IPS-18a (cell line): ENCODE results near the gene UTY.

Experiments
- H3K27ac ChIP-seq: one replicate; pipeline ENCODE4 v1.5.1; 2013; ENCODE audit warnings: low read length
- H3K27me3 ChIP-seq: one replicate; pipeline ENCODE4 v1.6.1; 2013; ENCODE audit warnings: mild to moderate bottlenecking, low read length; ENCODE audit not compliant: control insufficient read depth, insufficient read depth
- H3K36me3 ChIP-seq: one replicate; pipeline ENCODE4 v1.6.1; 2013; ENCODE audit warnings: low read depth, low read length; ENCODE audit not compliant: control insufficient read depth
- H3K4me1 ChIP-seq: one replicate; pipeline ENCODE4 v1.6.1; 2013; ENCODE audit warnings: low read depth, low read length; ENCODE audit not compliant: control insufficient read depth
- H3K4me3 ChIP-seq: one replicate; pipeline ENCODE4 v1.5.1; 2013; ENCODE audit warnings: low read length
- H3K9ac ChIP-seq: one replicate; pipeline ENCODE4 v1.6.1; 2013; ENCODE audit warnings: mild to moderate bottlenecking, low read length, moderate library complexity
- H3K9me3 ChIP-seq: one replicate; pipeline ENCODE4 v1.6.1; 2013; ENCODE audit warnings: low read depth, low read length; ENCODE audit not compliant: control insufficient read depth

The UTY gene

DNA sequence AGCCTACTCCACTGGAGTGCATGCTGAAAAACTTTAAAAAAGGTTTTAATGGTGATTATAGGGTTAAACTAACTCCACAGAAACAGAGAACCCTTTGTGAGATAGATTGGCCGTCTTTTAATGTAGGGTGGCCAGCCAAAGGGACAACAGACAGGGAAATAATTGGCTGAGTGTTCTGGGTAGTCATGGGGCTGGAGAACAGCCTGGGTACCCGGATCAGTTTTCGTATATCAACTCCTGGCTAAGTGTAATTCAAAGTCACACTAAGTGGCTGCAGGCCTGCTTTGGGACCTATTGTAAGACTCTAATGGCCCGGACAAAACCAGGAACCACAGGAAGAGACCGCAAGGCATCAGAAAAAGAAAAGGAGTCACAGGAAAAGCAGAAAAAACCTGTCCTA is 139.9 kb downstream of the UTY start:
- Histone ChIP-seq H3K4me1 (no peaks in the 10 kb centered on the region), H3K27me3 (no peaks in the 10 kb centered on the region), H3K9ac (no peak overlapping the region), H3K9me3 (no peaks in the 10 kb centered on the region), H3K27ac (no peak overlapping the region), H3K4me3 (no peak overlapping the region), H3K36me3 (no peaks in the 10 kb centered on the region)

GRCh38 chrY:13339381-13339780 is 140.5 kb downstream of the UTY start:
- Histone ChIP-seq H3K27ac (no peak overlapping the region), H3K36me3 (no peaks in the 10 kb centered on the region), H3K9me3 (no peaks in the 10 kb centered on the region), H3K9ac (no peak overlapping the region), H3K4me1 (no peaks in the 10 kb centered on the region), H3K27me3 (no peaks in the 10 kb centered on the region), H3K4me3 (no peak overlapping the region)

GRCh38 chrY:13338711-13339110 is 141.1 kb downstream of the UTY start:
- Histone ChIP-seq H3K9me3 (no peaks in the 10 kb centered on the region), H3K27me3 (no peaks in the 10 kb centered on the region), H3K4me1 (no peaks in the 10 kb centered on the region), H3K9ac (no peak overlapping the region), H3K36me3 (no peaks in the 10 kb centered on the region), H3K4me3 (no peak overlapping the region), H3K27ac (no peak overlapping the region)

DNA sequence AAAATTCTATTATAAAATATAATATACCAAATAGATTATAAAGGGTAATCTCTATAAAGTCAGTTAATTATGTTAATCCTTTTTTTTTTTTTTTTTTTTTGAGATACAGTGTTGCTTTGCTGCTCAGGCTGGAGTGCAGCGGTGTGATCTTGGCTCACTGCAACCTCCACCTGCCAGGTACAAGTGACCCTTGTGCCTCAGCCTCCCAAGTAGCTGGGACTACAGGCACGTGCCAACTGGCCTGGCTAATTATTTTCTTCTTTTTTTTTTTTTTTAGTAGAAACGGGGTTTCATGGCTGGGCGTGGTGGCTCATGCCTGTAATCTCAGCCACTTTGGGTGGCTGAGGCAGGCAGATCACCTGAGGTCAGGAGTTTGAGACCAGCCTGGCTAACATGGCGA is 141.9 kb downstream of the UTY start:
- Histone ChIP-seq H3K4me3 (no peak overlapping the region), H3K36me3 (no peaks in the 10 kb centered on the region), H3K27me3 (no peaks in the 10 kb centered on the region)

GRCh38 chrY:13333791-13334190 is 146.0 kb downstream of the UTY start:
- Histone ChIP-seq H3K36me3 (no peaks in the 10 kb centered on the region), H3K27me3 (no peaks in the 10 kb centered on the region), H3K27ac (no peak overlapping the region), H3K9me3 (no peaks in the 10 kb centered on the region), H3K4me1 (no peaks in the 10 kb centered on the region), H3K4me3 (no peak overlapping the region), H3K9ac (no peak overlapping the region)

More for the DNA sequence above, 141.9 kb downstream of the UTY start:
- Histone ChIP-seq H3K4me1 (no peaks in the 10 kb centered on the region), H3K9me3 (no peaks in the 10 kb centered on the region), H3K9ac (no peak overlapping the region), H3K27ac (no peak overlapping the region)

- H3K4me3 ChIP-seq: no peak overlapping the region
- no peaks in the 10 kb centered on the region for H3K36me3 ChIP-seq
- H3K27ac ChIP-seq: no peak overlapping the region
- no peaks in the 10 kb centered on the region for H3K27me3 ChIP-seq
- no peaks in the 10 kb centered on the region for H3K9me3 ChIP-seq
- no peak overlapping the region for H3K9ac ChIP-seq
- H3K4me1 ChIP-seq: no peaks in the 10 kb centered on the region
Measured at GRCh38 chrY:13330651-13331050, 149.2 kb downstream of the UTY start.

GRCh38 chrY:13312966-13313365 is 166.9 kb downstream of the UTY start:
- Histone ChIP-seq H3K9ac (no peak overlapping the region), H3K4me3 (no peak overlapping the region), H3K27ac (no peak overlapping the region), H3K36me3 (no peaks in the 10 kb centered on the region), H3K9me3 (no peaks in the 10 kb centered on the region), H3K27me3 (no peaks in the 10 kb centered on the region), H3K4me1 (no peaks in the 10 kb centered on the region)

DNA sequence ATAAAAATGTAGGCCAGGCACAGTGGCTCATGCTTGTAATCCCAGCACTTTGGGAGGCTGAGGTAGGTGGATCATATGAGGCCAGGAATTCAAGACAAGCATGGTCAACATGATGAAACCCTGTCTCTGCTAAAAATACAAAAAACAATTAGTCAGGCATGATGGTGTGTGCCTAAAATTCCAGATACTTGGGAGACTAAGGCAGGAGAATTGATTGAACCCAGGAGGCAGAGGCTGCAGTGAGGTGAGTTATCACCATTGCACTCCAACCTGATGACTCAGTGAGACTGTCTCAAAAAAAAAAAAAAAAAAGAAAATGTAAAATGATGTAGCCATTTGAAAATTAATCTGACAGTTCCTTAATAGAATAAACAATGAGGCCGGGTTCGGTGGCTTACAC is 171.9 kb downstream of the UTY start:
- Histone ChIP-seq H3K36me3 (no peaks in the 10 kb centered on the region), H3K9me3 (no peaks in the 10 kb centered on the region), H3K27ac (no peak overlapping the region), H3K4me3 (no peak overlapping the region), H3K4me1 (no peaks in the 10 kb centered on the region), H3K9ac (no peak overlapping the region), H3K27me3 (no peaks in the 10 kb centered on the region)

DNA sequence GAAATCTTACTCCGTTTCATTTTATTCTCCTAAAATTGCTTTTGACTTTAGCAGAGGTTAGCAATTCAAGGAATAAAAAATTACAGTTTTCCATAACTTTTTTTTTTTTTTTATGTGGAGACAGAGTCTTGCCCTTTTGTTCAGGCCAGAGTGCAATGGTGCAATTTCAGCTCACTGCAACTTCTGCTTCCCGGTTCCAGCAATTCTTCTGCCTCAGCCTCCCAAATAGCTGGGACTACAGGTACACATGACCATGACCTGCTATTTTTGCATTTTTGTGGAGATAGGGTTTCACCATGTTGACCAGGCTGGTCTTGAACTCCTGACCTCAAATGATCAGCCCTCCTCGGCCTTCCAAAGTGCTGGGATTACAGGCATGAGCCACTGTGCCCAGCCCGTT is 179.0 kb downstream of the UTY start:
- Histone ChIP-seq H3K4me3 (no peak overlapping the region), H3K9me3 (no peaks in the 10 kb centered on the region), H3K4me1 (no peaks in the 10 kb centered on the region), H3K36me3 (no peaks in the 10 kb centered on the region), H3K27me3 (no peaks in the 10 kb centered on the region), H3K27ac (no peak overlapping the region), H3K9ac (no peak overlapping the region)

DNA sequence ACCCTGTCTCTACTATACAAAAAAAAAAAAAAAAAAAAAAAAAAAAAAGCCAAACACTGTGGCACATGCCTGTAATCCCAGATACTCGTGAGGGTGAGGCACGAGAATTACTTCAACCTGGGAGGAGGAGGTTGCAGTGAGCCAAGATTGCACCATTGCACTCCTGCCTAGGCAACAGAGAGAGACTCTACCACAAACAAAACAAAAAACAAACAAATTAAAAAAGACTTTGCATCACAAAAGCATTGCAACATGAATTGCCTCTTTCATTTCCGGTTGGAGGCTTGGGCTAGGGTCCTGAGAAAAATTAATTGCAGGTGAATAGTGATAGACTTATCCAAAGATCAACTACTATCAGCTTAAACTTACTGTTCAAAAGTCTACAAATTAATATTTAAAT is 180.4 kb downstream of the UTY start:
- Histone ChIP-seq H3K36me3 (no peaks in the 10 kb centered on the region), H3K9me3 (no peaks in the 10 kb centered on the region), H3K4me1 (no peaks in the 10 kb centered on the region)

DNA sequence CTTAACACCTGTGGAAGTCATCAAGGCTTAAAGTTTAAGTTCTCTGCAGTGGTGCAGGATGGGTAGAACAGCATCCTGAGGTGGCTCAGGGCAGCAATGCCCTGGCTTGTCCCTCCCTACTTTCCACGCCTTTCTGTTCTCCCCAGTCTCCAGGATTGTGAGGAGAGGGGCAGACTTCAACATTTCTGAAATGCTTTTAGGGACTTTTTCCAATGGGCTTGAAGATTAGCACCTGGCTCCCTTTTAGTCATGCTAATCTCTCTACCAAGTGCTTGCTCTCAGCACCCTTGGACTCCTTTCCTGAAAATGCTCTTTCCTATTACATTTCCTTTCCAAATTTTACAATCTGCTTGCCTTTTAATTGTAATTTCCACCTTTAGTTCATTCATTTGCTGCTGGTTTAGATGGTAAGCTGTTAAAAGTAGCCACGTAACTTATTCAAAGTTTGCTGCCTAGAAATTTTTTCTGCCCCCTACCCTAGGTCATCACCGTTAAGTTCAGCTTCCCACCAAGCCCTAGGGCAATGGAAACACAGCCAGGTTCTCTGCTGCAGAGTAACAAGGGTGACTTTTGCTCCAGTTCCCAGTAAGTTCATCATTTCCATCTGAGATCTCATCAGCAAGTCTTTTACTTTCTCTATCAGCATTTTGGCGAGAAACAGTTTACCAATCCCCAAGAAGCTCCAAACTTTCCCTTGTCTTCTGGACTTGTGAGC is 183.5 kb downstream of the UTY start:
- Histone ChIP-seq H3K9me3 (no peaks in the 10 kb centered on the region), H3K27ac (no peak overlapping the region), H3K4me1 (no peaks in the 10 kb centered on the region), H3K27me3 (no peaks in the 10 kb centered on the region), H3K36me3 (no peaks in the 10 kb centered on the region), H3K9ac (no peak overlapping the region), H3K4me3 (no peak overlapping the region)

More for the DNA sequence above, 180.4 kb downstream of the UTY start:
- Histone ChIP-seq H3K4me3 (no peak overlapping the region), H3K27me3 (no peaks in the 10 kb centered on the region), H3K27ac (no peak overlapping the region), H3K9ac (no peak overlapping the region)

DNA sequence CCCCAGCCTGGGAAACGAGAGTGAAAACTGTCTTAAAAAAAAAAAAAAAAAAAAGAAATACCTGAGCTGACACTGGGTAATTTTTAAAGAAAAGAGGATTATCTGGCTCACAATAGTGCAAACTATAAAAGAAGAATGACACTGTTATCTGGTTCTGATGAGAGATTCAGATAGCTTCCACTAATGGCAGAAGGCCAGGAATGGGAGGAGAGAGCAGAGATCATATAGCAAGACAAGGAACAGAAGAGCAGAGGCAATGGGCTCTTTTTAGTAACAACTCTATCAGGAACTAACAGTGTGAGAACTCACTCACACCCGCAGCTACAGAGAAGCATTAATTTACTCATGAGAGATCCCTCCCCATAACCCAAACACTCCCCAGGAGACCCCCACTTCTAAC is 184.8 kb downstream of the UTY start:
- Histone ChIP-seq H3K4me3 (no peak overlapping the region), H3K36me3 (no peaks in the 10 kb centered on the region), H3K27ac (no peak overlapping the region), H3K4me1 (no peaks in the 10 kb centered on the region), H3K9ac (no peak overlapping the region), H3K9me3 (no peaks in the 10 kb centered on the region), H3K27me3 (no peaks in the 10 kb centered on the region)
